ENCODE data around the gene HBZ.

DNA sequence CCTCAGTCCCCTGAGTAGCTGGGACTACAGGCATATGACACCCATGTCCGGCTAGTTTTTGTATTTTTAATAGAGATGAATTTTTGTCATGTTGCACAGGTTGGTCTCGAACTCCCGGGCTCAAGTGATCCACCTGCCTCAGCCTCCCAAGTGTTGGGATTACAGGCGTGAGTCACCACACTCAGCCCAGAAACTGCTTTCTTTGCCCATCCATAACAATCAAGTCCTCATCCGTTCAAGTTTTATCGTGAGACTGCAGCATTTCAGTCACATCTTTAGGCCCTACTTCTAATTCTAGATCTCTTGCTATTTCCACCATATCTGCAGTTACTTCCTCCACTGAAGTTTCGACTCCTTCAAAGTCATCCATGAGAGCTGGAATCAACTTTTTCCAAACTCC, 20.3 kb upstream of the HBZ start:
- TF ChIP-seq CEBPB (IDR thresholded peaks at IDR 0.05; ENCODE audit: low read depth, low read length) (no peak), POLR2AphosphoS5 (IDR thresholded peaks at IDR 0.05; ENCODE audit: low read depth, low read length) (no peak), JUND (IDR thresholded peaks at IDR 0.05; ENCODE audit: low read length) (no peak), TCF12 (IDR thresholded peaks at IDR 0.05; ENCODE audit: low read depth, low read length) (no peak), EZH2 (IDR thresholded peaks at IDR 0.05; ENCODE audit: low read depth, low read length, severe bottlenecking) (no peak), TAF1 (IDR thresholded peaks at IDR 0.05; ENCODE audit: low read depth, low read length) (no peak), RAD21 (IDR thresholded peaks at IDR 0.05 in 1 of 2, conservative IDR thresholded peaks at IDR 0.05 in 1 of 2; ENCODE audit: low read depth in 2 of 2, low read length in 2 of 2) (no peak), ZNF274 (IDR thresholded peaks at IDR 0.05; ENCODE audit: borderline replicate concordance, extremely low read depth, low read length) (no peak), POLR2A (IDR thresholded peaks at IDR 0.05; ENCODE audit: control extremely low read depth in 1 of 2, low read depth in 2 of 2, low read length in 2 of 2) (no peak)
- TF ChIP-seq, protein P1, sequence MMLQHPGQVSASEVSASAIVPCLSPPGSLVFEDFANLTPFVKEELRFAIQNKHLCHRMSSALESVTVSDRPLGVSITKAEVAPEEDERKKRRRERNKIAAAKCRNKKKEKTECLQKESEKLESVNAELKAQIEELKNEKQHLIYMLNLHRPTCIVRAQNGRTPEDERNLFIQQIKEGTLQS (IDR thresholded peaks at IDR 0.05; ENCODE audit: insufficient read depth, low read depth, low read length): no peak
- TF ChIP-seq, protein P2, sequence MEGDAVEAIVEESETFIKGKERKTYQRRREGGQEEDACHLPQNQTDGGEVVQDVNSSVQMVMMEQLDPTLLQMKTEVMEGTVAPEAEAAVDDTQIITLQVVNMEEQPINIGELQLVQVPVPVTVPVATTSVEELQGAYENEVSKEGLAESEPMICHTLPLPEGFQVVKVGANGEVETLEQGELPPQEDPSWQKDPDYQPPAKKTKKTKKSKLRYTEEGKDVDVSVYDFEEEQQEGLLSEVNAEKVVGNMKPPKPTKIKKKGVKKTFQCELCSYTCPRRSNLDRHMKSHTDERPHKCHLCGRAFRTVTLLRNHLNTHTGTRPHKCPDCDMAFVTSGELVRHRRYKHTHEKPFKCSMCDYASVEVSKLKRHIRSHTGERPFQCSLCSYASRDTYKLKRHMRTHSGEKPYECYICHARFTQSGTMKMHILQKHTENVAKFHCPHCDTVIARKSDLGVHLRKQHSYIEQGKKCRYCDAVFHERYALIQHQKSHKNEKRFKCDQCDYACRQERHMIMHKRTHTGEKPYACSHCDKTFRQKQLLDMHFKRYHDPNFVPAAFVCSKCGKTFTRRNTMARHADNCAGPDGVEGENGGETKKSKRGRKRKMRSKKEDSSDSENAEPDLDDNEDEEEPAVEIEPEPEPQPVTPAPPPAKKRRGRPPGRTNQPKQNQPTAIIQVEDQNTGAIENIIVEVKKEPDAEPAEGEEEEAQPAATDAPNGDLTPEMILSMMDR (IDR thresholded peaks at IDR 0.05; ENCODE audit: control extremely low read depth in 1 of 3, insufficient read depth in 1 of 3, low read depth in 1 of 3, low read length in 3 of 3): no peak
- TF ChIP-seq, protein P3, sequence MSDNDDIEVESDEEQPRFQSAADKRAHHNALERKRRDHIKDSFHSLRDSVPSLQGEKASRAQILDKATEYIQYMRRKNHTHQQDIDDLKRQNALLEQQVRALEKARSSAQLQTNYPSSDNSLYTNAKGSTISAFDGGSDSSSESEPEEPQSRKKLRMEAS (IDR thresholded peaks at IDR 0.05): no peak
